ENCODE results near the gene TNFRSF13B.
"Not testable (repeated sequence)": the region's sequence is repeated elsewhere in the genome, so short reads cannot be mapped to it uniquely, and the experiment has no call there.

The TNFRSF13B gene

GRCh38 chr17:16923097-16923903 lies 48.6 kb downstream of the TNFRSF13B start:
- H3K4me3 ChIP-seq (ENCODE audit: low read length): no peak overlapping the region
- no peaks in the 10 kb centered on the region for H3K9me3 ChIP-seq (ENCODE audit: control insufficient read depth, low read depth, low read length)
- H3K27me3 ChIP-seq (ENCODE audit: control insufficient read depth, insufficient read depth, low read length): no peaks in the 10 kb centered on the region
- H3K4me1 ChIP-seq (ENCODE audit: control insufficient read depth, low read depth, low read length): no peaks in the 10 kb centered on the region
- H3K27ac ChIP-seq (ENCODE audit: low read length): no peak overlapping the region
- no peaks in the 10 kb centered on the region for H3K36me3 ChIP-seq (ENCODE audit: control insufficient read depth, low read depth, low read length)
- H3K9ac ChIP-seq (ENCODE audit: low read length): no peak overlapping the region

DNA sequence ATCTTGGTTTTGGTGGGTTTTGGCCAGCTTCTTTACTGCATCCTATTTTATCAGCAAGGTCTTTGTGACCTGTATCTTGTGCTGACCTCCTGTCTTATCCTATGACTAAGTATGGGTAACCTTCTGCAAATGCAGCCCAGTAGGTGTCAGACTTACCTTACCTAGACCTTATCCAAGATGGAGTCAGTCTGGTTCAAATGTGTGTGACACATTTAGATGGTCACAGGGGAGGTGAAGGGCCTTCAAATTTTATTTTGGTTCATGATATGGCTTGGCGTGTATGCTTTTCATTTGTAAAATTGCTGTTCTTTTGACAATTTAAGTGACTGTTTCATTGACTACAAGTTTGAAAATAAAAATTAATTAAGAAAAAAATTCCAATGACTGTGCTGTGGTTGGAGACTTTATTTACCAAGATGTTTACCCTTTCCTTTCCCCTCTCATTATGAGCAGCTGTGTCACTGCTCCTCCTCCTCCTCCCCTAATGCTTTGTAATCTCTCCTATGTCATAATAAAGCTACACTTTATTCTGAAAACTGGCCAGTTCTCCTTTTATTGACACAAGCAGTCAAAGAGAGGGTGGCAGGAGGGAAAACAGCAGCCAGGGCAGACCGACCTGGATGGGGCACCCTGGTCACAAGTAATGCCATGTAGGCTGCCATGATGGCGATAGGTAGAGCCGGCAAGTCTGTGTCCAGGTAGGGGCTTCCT lies 49.4 kb downstream of the TNFRSF13B start:
- no peak overlapping the region for H3K4me3 ChIP-seq (ENCODE audit: low read length)
- no peaks in the 10 kb centered on the region for H3K36me3 ChIP-seq (ENCODE audit: control insufficient read depth, low read depth, low read length)
- H3K4me1 ChIP-seq (ENCODE audit: control insufficient read depth, low read depth, low read length): no peaks in the 10 kb centered on the region
- no peak overlapping the region for H3K27ac ChIP-seq (ENCODE audit: low read length)
- H3K27me3 ChIP-seq (ENCODE audit: control insufficient read depth, insufficient read depth, low read length): no peaks in the 10 kb centered on the region
- H3K9me3 ChIP-seq (ENCODE audit: control insufficient read depth, low read depth, low read length): no peaks in the 10 kb centered on the region
- no peak overlapping the region for H3K9ac ChIP-seq (ENCODE audit: low read length)

DNA sequence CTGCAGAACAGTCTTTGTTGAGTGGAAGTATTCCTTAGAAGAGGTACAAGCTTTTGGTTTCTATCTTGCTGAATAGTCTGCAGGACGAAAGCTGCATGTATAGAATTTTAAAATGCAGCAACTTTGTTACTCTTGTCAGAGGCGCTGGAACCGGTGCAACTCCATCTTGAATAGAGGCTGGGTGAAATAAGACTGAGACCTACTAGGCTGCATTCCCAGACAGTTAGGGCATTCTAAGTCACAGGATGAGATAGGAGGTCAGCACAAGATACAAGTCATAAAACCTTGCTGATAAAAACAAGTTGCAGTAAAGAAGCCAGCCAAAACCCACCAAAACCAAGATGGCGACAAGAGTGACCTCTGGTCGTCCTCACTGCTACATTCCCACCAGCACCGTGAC lies 50.5 kb downstream of the TNFRSF13B start:
- not testable (repeated sequence) for H3K27me3 ChIP-seq (ENCODE audit: control insufficient read depth, insufficient read depth, low read length); H3K9ac ChIP-seq (ENCODE audit: low read length); H3K4me1 ChIP-seq (ENCODE audit: control insufficient read depth, low read depth, low read length); H3K27ac ChIP-seq (ENCODE audit: low read length); H3K36me3 ChIP-seq (ENCODE audit: control insufficient read depth, low read depth, low read length); H3K9me3 ChIP-seq (ENCODE audit: control insufficient read depth, low read depth, low read length); H3K4me3 ChIP-seq (ENCODE audit: low read length)

- H3K36me3 ChIP-seq (ENCODE audit: control insufficient read depth, low read depth, low read length): no peaks in the 10 kb centered on the region
Observed at GRCh38 chr17:16920628-16921020, 51.3 kb downstream of the TNFRSF13B start.

DNA sequence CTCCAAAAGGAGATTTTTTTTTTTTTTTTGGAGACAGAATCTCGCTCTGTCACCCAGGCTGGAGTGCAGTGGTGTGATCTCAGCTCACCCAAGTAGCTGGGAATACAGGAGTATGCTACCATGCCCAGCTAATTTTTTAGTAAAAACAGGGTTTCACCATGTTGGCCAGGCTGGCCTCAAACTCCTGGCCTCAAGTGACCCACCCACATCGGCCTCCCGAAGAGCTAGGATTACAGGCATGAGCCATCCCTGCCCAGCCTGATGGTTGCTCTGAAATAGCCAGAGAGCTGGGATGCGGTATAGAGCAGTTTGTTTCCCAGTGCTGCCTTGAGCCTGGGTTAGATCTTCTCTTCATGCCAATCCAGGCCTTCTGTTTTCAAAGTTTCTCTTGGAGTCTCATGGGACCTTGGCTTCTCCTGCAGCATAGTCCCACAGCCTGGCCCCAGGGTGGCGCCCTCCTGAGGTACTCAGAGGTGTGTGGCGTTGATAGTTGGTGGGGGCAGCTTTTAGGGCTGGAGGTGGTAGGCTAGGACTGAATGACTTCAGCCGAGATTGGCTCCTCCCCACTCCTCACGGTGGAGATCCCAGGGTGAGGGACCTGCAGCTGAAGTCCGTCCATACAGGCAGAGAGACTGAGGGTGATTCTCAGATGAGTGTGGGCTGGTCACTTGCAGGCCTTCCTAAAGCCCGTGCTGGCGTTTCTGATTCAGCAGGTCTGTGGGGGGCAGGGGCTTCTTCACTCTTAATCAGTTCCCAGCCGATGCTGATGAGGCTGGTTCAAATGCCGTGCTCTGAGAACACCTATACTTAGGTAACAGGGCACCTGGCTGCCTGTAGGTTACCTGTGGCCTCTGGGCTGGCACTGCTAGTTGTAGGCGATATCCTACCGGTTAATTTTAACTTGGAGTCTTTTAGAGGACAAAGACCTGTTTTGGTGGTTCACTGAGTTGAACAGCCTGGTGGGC lies 52.0 kb downstream of the TNFRSF13B start:
- no peaks in the 10 kb centered on the region for H3K4me1 ChIP-seq (ENCODE audit: control insufficient read depth, low read depth, low read length)
- H3K4me3 ChIP-seq (ENCODE audit: low read length): no peak overlapping the region
- H3K9me3 ChIP-seq (ENCODE audit: control insufficient read depth, low read depth, low read length): no peaks in the 10 kb centered on the region
- no peak overlapping the region for H3K27ac ChIP-seq (ENCODE audit: low read length)
- no peak overlapping the region for H3K9ac ChIP-seq (ENCODE audit: low read length)
- no peaks in the 10 kb centered on the region for H3K36me3 ChIP-seq (ENCODE audit: control insufficient read depth, low read depth, low read length)
- H3K27me3 ChIP-seq (ENCODE audit: control insufficient read depth, insufficient read depth, low read length): no peaks in the 10 kb centered on the region

More at GRCh38 chr17:16920628-16921020, 51.3 kb downstream of the TNFRSF13B start:
- Histone ChIP-seq H3K27me3 (ENCODE audit: control insufficient read depth, insufficient read depth, low read length) (no peaks in the 10 kb centered on the region), H3K27ac (ENCODE audit: low read length) (no peak overlapping the region), H3K4me3 (ENCODE audit: low read length) (no peak overlapping the region), H3K9me3 (ENCODE audit: control insufficient read depth, low read depth, low read length) (no peaks in the 10 kb centered on the region), H3K4me1 (ENCODE audit: control insufficient read depth, low read depth, low read length) (no peaks in the 10 kb centered on the region), H3K9ac (ENCODE audit: low read length) (no peak overlapping the region)

GRCh38 chr17:16918443-16918842 lies 53.5 kb downstream of the TNFRSF13B start:
- no peaks in the 10 kb centered on the region for H3K4me1 ChIP-seq (ENCODE audit: control insufficient read depth, low read depth, low read length)
- no peak overlapping the region for H3K9ac ChIP-seq (ENCODE audit: low read length)
- no peak overlapping the region for H3K4me3 ChIP-seq (ENCODE audit: low read length)
- no peaks in the 10 kb centered on the region for H3K36me3 ChIP-seq (ENCODE audit: control insufficient read depth, low read depth, low read length)
- H3K27me3 ChIP-seq (ENCODE audit: control insufficient read depth, insufficient read depth, low read length): no peaks in the 10 kb centered on the region
- no peak overlapping the region for H3K27ac ChIP-seq (ENCODE audit: low read length)
- no peaks in the 10 kb centered on the region for H3K9me3 ChIP-seq (ENCODE audit: control insufficient read depth, low read depth, low read length)

GRCh38 chr17:16917671-16918394 lies 54.1 kb downstream of the TNFRSF13B start:
- Histone ChIP-seq H3K9me3 (ENCODE audit: control insufficient read depth, low read depth, low read length) (no peaks in the 10 kb centered on the region), H3K9ac (ENCODE audit: low read length) (no peak overlapping the region), H3K4me3 (ENCODE audit: low read length) (no peak overlapping the region), H3K27ac (ENCODE audit: low read length) (no peak overlapping the region), H3K4me1 (ENCODE audit: control insufficient read depth, low read depth, low read length) (no peaks in the 10 kb centered on the region), H3K27me3 (ENCODE audit: control insufficient read depth, insufficient read depth, low read length) (no peaks in the 10 kb centered on the region), H3K36me3 (ENCODE audit: control insufficient read depth, low read depth, low read length) (no peaks in the 10 kb centered on the region)

- no peaks in the 10 kb centered on the region for H3K4me1 ChIP-seq (ENCODE audit: control insufficient read depth, low read depth, low read length)
- no peak overlapping the region for H3K9ac ChIP-seq (ENCODE audit: low read length)
- H3K36me3 ChIP-seq (ENCODE audit: control insufficient read depth, low read depth, low read length): no peaks in the 10 kb centered on the region
- no peak overlapping the region for H3K27ac ChIP-seq (ENCODE audit: low read length)
- H3K4me3 ChIP-seq (ENCODE audit: low read length): no peak overlapping the region
- no peaks in the 10 kb centered on the region for H3K9me3 ChIP-seq (ENCODE audit: control insufficient read depth, low read depth, low read length)
- no peaks in the 10 kb centered on the region for H3K27me3 ChIP-seq (ENCODE audit: control insufficient read depth, insufficient read depth, low read length)
Observed at GRCh38 chr17:16916557-16916920, 55.4 kb downstream of the TNFRSF13B start.

- H3K9ac ChIP-seq (ENCODE audit: low read length): no peak overlapping the region
- no peaks in the 10 kb centered on the region for H3K9me3 ChIP-seq (ENCODE audit: control insufficient read depth, low read depth, low read length)
- no peak overlapping the region for H3K27ac ChIP-seq (ENCODE audit: low read length)
- H3K27me3 ChIP-seq (ENCODE audit: control insufficient read depth, insufficient read depth, low read length): no peaks in the 10 kb centered on the region
- H3K4me1 ChIP-seq (ENCODE audit: control insufficient read depth, low read depth, low read length): no peaks in the 10 kb centered on the region
- H3K36me3 ChIP-seq (ENCODE audit: control insufficient read depth, low read depth, low read length): no peaks in the 10 kb centered on the region
- H3K4me3 ChIP-seq (ENCODE audit: low read length): no peak overlapping the region
Observed at GRCh38 chr17:16915752-16916556, 56.0 kb downstream of the TNFRSF13B start.

DNA sequence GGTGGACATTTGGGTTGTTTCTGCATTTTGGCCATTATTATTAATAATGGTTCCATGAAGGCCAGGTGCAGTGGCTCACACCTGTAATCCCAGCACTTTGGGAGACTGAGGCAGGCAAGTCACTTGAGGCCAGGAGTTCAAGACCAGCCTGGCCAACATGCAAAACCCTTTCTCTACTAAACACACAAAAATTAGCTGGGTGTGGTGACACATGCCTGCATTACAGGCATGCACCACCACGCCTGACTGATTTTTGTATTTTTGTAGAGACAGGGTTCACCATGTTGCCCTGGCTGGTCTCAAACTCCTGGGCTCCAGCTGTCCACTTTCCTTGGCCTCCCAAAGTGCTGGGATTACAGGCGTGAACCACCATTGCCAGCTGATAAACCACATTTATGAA lies 58.5 kb downstream of the TNFRSF13B start:
- Histone ChIP-seq H3K4me3 (ENCODE audit: low read length) (no peak overlapping the region), H3K9ac (ENCODE audit: low read length) (no peak overlapping the region), H3K36me3 (ENCODE audit: control insufficient read depth, low read depth, low read length) (no peaks in the 10 kb centered on the region), H3K27ac (ENCODE audit: low read length) (no peak overlapping the region), H3K27me3 (ENCODE audit: control insufficient read depth, insufficient read depth, low read length) (no peaks in the 10 kb centered on the region), H3K9me3 (ENCODE audit: control insufficient read depth, low read depth, low read length) (no peaks in the 10 kb centered on the region), H3K4me1 (ENCODE audit: control insufficient read depth, low read depth, low read length) (peaks cover 9% of the 10 kb centered on the region)

All from iPS-18a (cell line).